ENCODE data around the gene NOC4L.

- TF ChIP-seq REST (IDR thresholded peaks at IDR 0.05; ENCODE audit: insufficient read depth in 1 of 2, low read depth in 2 of 2, low read length in 1 of 2): no peak
- no peak for TF ChIP-seq CTCF (IDR thresholded peaks at IDR 0.05)
These were observed 753 bp upstream of the NOC4L start for GRCh38 chr12:132143336-132144071.
